Measurements from ENCODE around the gene ITM2B.

ITM2B gene

GRCh38 chr13:48233046-48233888 is at the start of gene ITM2B:
TSS of gene ITM2B (plus strand) at chr13:48233206. CDS start at chr13:48233361, 155 bp downstream.
- DNase-seq (ENCODE audit: low spot score): peak; percentile 87
- Histone ChIP-seq H3K27ac (peak within 1 kb of the TSS; percentile 99 to 100), H3K4me3 (peak within 1 kb of the TSS; percentile 91)
- TF ChIP-seq CTCF (IDR thresholded peaks at IDR 0.05): no peak

GRCh38 chr13:48184260-48184659 is 48.7 kb upstream of the ITM2B start:
- no peak overlapping the region for H3K4me3 ChIP-seq
- DNase-seq (ENCODE audit: low spot score): no peak
- no peak for TF ChIP-seq CTCF (IDR thresholded peaks at IDR 0.05)
- no peak overlapping the region for H3K27ac ChIP-seq

GRCh38 chr13:48185018-48185417 is 48.0 kb upstream of the ITM2B start:
- H3K4me3 ChIP-seq: no peak overlapping the region
- no peak for DNase-seq (ENCODE audit: low spot score)
- no peak overlapping the region for H3K27ac ChIP-seq
- no peak for TF ChIP-seq CTCF (IDR thresholded peaks at IDR 0.05)

- no peak overlapping the region for H3K27ac ChIP-seq
- no peak for DNase-seq (ENCODE audit: low spot score)
- H3K4me3 ChIP-seq: no peak overlapping the region
- no peak for TF ChIP-seq CTCF (IDR thresholded peaks at IDR 0.05)
These were observed 46.3 kb upstream of the ITM2B start for GRCh38 chr13:48186722-48187121.

GRCh38 chr13:48188131-48188530 is 44.9 kb upstream of the ITM2B start:
- H3K27ac ChIP-seq: no peak overlapping the region
- no peak overlapping the region for H3K4me3 ChIP-seq
- no peak for TF ChIP-seq CTCF (IDR thresholded peaks at IDR 0.05)
- DNase-seq (ENCODE audit: low spot score): no peak

- H3K4me3 ChIP-seq: no peak overlapping the region
- H3K27ac ChIP-seq: no peak overlapping the region
- TF ChIP-seq CTCF (IDR thresholded peaks at IDR 0.05): no peak
- no peak for DNase-seq (ENCODE audit: low spot score)
These were observed 44.4 kb upstream of the ITM2B start for GRCh38 chr13:48188601-48189000.

GRCh38 chr13:48189171-48189570 is 43.8 kb upstream of the ITM2B start:
- no peak for TF ChIP-seq CTCF (IDR thresholded peaks at IDR 0.05)
- no peak overlapping the region for H3K4me3 ChIP-seq
- H3K27ac ChIP-seq: no peak overlapping the region
- DNase-seq (ENCODE audit: low spot score): no peak
